PFSK-1 (cell line): Measurements from ENCODE around the gene FBH1.

Experiments
- FOXP2 ChIP-seq: optimal IDR thresholded peaks from 2 replicates; pipeline ENCODE3; 2011; ENCODE audit warnings: borderline replicate concordance, control low read depth, inconsistent platforms; ENCODE audit not compliant: insufficient read depth; ENCODE audit errors: extremely low read length, extremely low read depth
- POLR2AphosphoS5 ChIP-seq: IDR thresholded peaks from 2 replicates; pipeline ENCODE4 v1.6.1; 2012; ENCODE audit warnings: low read depth, mild to moderate bottlenecking, control low read depth, low read length, moderate library complexity
- SIN3A ChIP-seq: IDR thresholded peaks from 2 replicates; pipeline ENCODE4 v1.6.1; 2012; ENCODE audit warnings: mild to moderate bottlenecking, low read length, moderate library complexity, borderline replicate concordance; ENCODE audit not compliant: insufficient read depth
- TAF1 ChIP-seq: IDR thresholded peaks from 2 replicates; pipeline ENCODE4 v1.6.1; 2012; ENCODE audit warnings: low read length, control low read depth, borderline replicate concordance; ENCODE audit not compliant: insufficient read depth
- TF ChIP-seq, protein P1 (sequence below), 2 experiments: IDR thresholded peaks; 2 replicates each; pipeline versions ENCODE4 v1.6.1 to v1.8.0; 2011 to 2012; ENCODE audit warnings: low read depth in 2 of 2, low read length in 2 of 2, control low read depth in 1 of 2, inconsistent platforms in 1 of 2, mild to moderate bottlenecking in 1 of 2, moderate library complexity in 1 of 2; ENCODE audit not compliant: insufficient read depth in 1 of 2

- TF ChIP-seq SIN3A = no peak
- TF ChIP-seq POLR2AphosphoS5 = no peak
- TF ChIP-seq, protein P1, sequence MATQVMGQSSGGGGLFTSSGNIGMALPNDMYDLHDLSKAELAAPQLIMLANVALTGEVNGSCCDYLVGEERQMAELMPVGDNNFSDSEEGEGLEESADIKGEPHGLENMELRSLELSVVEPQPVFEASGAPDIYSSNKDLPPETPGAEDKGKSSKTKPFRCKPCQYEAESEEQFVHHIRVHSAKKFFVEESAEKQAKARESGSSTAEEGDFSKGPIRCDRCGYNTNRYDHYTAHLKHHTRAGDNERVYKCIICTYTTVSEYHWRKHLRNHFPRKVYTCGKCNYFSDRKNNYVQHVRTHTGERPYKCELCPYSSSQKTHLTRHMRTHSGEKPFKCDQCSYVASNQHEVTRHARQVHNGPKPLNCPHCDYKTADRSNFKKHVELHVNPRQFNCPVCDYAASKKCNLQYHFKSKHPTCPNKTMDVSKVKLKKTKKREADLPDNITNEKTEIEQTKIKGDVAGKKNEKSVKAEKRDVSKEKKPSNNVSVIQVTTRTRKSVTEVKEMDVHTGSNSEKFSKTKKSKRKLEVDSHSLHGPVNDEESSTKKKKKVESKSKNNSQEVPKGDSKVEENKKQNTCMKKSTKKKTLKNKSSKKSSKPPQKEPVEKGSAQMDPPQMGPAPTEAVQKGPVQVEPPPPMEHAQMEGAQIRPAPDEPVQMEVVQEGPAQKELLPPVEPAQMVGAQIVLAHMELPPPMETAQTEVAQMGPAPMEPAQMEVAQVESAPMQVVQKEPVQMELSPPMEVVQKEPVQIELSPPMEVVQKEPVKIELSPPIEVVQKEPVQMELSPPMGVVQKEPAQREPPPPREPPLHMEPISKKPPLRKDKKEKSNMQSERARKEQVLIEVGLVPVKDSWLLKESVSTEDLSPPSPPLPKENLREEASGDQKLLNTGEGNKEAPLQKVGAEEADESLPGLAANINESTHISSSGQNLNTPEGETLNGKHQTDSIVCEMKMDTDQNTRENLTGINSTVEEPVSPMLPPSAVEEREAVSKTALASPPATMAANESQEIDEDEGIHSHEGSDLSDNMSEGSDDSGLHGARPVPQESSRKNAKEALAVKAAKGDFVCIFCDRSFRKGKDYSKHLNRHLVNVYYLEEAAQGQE (IDR thresholded peaks at IDR 0.05; ENCODE audit: insufficient read depth in 1 of 2, low read depth in 2 of 2, low read length in 2 of 2) = no peak
- no peak for TF ChIP-seq TAF1
- TF ChIP-seq FOXP2 = no peak
Measured at GRCh38 chr10:5911670-5912069, 21.6 kb downstream of the FBH1 start.
